ENCODE results near the gene TMPRSS7.

The TMPRSS7 gene

GRCh38 chr3:112086875-112087524, 52.5 kb downstream of the TMPRSS7 start:
- peak overlapping the region; percentile 59; the same call in 1 of the 2 replicates for H3K27ac ChIP-seq
- TF ChIP-seq CTCF (conservative IDR thresholded peaks at IDR 0.05) = no peak

GRCh38 chr3:112087746-112088145, 53.2 kb downstream of the TMPRSS7 start:
- TF ChIP-seq CTCF (conservative IDR thresholded peaks at IDR 0.05) = no peak
- H3K27ac ChIP-seq = no peak overlapping the region

- no peak for TF ChIP-seq CTCF (conservative IDR thresholded peaks at IDR 0.05)
- H3K27ac ChIP-seq = no peak overlapping the region
Measured at GRCh38 chr3:112088944-112089343, 54.4 kb downstream of the TMPRSS7 start.

GRCh38 chr3:112089956-112090886, 55.7 kb downstream of the TMPRSS7 start:
- peak overlapping the region; percentile 80 for H3K27ac ChIP-seq
- TF ChIP-seq CTCF (conservative IDR thresholded peaks at IDR 0.05) = no peak

GRCh38 chr3:112090887-112091586, 56.5 kb downstream of the TMPRSS7 start:
- H3K27ac ChIP-seq = peak overlapping the region; percentile 80
- TF ChIP-seq CTCF (conservative IDR thresholded peaks at IDR 0.05) = no peak

- H3K27ac ChIP-seq = peak overlapping the region; percentile 80; the same call in 1 of the 2 replicates
- no peak for TF ChIP-seq CTCF (conservative IDR thresholded peaks at IDR 0.05)
Measured at GRCh38 chr3:112092496-112093179, 58.1 kb downstream of the TMPRSS7 start.

Data from VCaP (cell line).